NCI-H748 treated with DMSO at 0.1 percent for 48 hours (cell line): ENCODE results near the gene ARAP1.

ENCODE experiments used
- DNase-seq: peaks from one replicate; lab custom pipeline; 2025; lab: John Stamatoyannopoulos, UW

ARAP1 gene

GRCh38 chr11:72742513-72743320, 9.5 kb downstream of the ARAP1 start:
- no peak for DNase-seq

DNA sequence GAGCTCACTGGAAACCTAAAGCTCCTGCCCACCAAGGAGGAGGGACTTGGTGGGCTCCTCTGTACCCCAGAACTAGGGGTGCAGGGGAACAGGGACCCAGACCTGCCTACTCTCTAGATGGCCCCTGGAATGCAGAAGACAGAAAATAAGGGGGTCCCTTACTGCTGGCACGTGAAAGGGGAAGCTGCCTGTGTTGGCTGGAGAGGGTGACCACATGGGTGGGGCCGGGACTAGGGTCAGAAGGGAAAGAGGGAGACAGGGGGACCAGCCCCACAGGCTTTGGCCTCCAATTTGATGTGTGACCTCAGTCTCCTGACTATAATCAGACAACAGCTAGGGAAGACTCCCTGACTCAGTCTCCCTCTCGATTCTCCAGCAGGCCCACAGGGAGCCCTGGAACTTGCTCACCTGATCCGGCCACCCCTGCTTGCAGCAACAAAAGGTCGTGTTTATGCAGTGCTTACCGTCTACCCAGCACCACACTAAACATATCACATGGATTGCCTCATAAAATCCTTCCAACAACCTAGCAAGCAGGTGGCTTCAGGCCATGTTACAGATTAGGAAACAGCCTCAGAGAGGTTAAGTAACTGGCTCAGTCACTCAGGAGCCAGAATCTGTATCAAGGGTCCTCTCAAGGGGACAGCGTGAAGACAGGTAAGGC, 10.2 kb downstream of the ARAP1 start:
- no peak for DNase-seq

- DNase-seq: no peak
These were observed 10.8 kb downstream of the ARAP1 start for GRCh38 chr11:72741429-72741833.

DNA sequence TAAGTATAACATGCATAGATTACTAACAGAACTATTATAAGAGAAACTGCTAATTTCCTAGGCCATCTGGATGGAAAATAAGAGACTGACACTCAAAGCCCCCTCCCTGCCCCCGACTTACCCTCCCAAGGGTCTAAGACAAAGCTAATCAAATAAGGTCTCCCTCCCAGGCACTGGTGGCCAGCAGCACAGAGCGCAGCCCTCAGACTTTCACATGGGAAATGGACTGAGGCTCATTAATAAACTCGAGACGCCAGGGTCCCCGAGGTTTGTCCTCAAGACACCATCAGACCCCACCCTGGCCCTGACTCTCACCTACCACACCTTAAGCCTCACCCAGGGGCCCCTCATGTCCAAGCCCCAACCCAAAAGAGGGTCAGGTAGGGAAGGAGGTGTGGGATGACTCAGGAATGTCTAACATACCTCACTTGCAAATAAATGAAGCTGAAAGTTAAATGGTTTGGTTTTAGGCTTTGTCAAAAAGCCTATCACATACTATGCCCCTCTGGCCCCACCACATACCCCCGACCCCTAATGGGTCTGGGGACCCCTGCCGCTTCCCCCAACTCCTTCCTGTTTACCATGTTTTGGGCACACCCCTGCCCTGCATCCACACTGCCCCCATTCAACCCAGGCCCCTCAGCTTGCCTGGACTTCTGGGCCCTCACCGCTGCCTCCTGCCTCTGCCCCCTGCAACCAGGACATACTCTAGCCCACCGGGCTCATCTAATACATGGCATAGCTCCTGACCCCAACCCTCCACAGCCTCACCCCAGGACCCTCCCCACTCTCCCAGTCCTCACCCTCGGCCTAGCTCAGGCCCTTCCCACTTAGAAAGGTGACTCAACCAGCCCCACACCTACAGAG, 11.4 kb downstream of the ARAP1 start:
- DNase-seq: no peak

- no peak for DNase-seq
These were observed 12.2 kb downstream of the ARAP1 start for GRCh38 chr11:72740060-72740424.

DNA sequence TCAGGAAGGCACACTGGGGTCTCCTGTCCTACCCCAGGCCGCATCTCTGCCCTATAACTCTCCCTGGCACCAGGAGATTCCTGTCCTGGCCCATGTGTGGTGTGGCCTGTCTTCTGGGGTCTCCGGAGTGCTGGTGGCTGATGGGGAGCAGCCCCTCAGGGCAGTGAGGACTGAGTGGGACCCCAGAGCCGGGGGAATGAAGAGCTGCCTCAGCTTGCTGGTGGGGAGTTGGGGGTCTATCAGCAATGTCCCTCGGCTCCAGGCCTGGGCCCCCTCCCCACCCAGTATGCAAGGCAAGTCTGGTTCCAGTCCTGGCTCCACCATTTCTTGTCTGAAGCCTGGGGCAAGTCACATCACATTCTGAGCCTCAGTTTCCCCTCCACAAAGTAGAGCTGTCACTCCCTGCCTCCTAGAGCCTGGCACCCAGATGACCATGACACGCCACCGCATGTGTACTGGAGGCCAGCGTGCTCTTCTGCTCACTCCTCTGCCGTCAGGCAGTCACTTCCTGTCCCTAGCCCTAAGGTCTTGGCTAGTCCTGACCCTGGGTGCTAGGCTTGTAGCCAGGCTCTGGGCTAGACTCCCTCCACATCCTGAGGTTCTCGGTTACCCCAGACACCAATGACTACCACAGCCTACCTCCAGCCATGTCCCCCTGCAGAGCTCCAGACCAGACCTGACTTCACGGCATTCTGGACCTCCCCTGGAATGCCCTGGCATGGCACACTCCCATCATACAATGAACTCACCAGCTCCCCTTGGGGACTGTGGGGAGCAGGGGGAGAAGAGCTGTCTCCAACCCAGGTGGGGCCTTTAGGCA, 12.8 kb downstream of the ARAP1 start:
- DNase-seq: no peak

DNA sequence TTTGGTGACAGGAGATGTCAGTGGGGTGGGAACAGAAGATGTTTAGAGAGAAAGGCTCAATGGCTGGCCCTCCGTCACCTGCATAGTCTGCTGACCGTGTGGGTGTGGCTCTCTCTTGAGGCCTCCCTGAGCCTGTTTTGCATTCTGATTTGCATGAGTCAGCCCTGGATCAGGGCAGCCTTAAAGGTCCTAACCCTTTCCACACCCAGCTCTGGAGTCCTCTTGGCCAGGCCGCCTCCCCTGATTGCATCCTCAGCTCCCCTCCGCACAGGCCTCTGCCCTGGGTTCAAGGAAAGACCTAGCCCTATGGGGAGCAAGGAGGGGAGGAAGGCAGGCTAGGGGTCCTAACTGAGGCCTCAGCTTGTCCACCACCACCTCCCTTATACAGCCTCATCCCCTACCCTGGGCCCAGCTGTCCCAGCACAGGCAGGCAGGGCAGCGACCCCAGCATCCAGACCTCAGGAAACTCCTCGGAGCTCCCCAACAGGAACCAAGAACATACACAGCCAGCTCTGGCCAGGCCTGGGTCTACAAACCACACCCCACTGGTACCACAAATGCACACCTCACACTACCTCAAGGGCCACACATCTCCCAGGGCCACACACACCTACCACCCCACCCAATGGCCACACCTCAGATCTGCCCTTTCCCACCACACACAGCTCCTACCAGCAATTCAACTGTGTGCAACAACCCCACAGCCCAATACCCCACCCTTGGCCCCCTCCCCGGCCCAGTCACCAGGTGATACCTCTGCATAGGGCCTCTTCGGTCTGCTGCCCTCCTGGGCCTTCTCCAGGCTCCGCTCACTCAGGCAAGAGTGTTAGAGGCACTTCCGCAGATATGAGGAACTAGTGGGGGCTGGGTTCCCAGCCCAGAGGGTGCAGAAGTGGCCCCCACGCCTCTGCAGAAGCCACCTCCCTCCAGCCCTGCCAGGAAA, 13.7 kb downstream of the ARAP1 start:
- DNase-seq: no peak

DNA sequence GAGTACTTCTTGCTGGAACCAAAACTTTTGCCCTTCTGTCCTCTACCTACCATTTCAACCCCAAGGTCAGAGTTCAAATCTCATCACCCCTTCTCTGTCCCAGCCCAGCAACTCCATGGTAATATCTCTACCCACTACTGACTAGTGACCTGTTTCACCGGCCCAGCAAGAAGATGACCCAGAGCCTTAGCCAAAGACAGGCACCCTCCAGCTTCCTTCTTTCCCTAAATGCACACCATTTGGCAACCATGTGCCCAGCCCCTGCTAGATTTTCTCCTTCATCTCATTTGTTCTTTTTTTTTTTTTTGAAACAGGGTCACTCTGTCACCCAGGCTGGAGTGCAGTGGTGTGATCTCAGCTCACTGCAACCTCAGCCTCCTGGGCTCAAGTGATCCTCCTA, 14.9 kb downstream of the ARAP1 start:
- DNase-seq: no peak

- no peak for DNase-seq
These were observed 15.6 kb downstream of the ARAP1 start for GRCh38 chr11:72736452-72737069.

DNA sequence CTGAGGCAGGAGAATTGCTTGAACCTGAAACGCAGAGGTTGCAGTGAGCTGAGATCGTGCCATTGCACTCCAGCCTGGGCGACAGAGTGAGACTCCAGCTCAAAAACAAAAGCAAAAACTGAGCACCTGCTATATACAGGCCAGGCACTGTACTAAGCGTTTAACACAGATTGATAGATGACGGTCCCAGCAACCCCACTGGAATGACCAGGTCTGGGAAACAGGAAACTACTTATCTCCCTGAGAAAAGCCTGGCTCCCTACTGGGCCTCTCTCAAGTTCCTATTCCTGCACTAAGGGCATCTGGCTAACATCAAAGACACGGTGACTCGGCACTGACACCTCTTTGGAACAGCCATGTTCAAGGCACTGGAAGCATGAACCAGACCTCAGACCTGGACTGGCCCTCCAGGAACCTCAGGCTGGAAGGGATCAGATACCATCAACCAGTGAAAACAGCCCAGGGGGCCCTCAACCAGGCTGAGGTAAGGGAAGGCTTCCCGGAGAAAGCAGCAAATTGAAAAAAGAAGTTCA, 16.6 kb downstream of the ARAP1 start:
- DNase-seq: no peak

DNA sequence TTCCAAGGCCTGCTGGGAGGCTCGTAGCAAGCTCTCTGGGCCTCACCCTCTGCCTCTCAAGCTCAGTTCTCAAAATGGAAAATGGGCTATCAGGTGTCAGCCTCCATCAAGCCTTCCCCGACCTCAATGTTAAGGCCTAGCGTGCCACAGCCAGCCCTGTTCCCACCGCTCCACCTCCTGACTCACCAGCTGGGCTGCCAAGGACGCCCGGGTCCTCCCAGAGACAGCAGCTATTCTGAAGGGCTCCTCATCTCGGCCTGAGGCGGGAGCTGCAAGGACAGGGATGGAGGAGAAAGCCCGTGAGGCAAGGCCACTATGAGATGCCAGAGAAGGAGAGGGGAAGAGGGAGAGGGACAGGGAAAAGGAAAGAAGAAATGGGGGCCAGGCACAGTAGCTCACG, 19.9 kb downstream of the ARAP1 start:
- DNase-seq: no peak

- no peak for DNase-seq
These were observed 21.5 kb downstream of the ARAP1 start for GRCh38 chr11:72730737-72731136.

GRCh38 chr11:72730243-72730642, 22.0 kb downstream of the ARAP1 start:
- no peak for DNase-seq

- no peak for DNase-seq
These were observed 24.7 kb downstream of the ARAP1 start for GRCh38 chr11:72727521-72727920.

- DNase-seq: no peak
These were observed 25.7 kb downstream of the ARAP1 start for GRCh38 chr11:72726266-72727220.

DNA sequence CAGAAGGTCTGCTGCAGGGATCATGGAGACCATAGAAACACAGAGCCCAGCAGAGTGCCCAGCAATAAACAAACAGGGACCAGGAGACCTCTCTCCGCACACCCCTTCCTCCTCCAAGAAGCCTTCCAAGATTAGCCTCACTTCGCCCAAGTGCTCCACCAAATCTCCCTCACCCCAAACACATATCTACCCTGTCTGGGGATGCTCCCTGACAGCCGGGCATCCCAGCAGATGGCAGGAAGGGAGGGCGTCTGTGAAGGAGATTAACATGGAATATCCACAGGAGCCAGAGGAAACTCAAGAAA, 26.5 kb downstream of the ARAP1 start:
- DNase-seq: no peak

- DNase-seq: peak; percentile 63
These were observed 27.1 kb downstream of the ARAP1 start for GRCh38 chr11:72724851-72725723.

- DNase-seq: no peak
These were observed 28.1 kb downstream of the ARAP1 start for GRCh38 chr11:72724021-72724551.
